AG09309 (cell line): ENCODE results near the gene SLC5A6.

Experiments
- DNase-seq: peaks from one replicate; pipeline ENCODE4 v3.0.0-alpha.2; 2010; ENCODE audit warnings: low read depth
- H3K4me3 ChIP-seq: 2 replicates; pipeline ENCODE4 v1.5.1; 2011; ENCODE audit warnings: mild to moderate bottlenecking, low read depth, low read length, moderate library complexity; ENCODE audit not compliant: control insufficient read depth
- TF ChIP-seq, protein P1 (sequence below): IDR thresholded peaks from 2 replicates; pipeline ENCODE4 v1.5.1; 2011; ENCODE audit warnings: mild to moderate bottlenecking, low read depth, low read length, inconsistent platforms; ENCODE audit not compliant: insufficient read depth, control insufficient read depth; ENCODE audit errors: missing control alignments

SLC5A6 gene

DNA sequence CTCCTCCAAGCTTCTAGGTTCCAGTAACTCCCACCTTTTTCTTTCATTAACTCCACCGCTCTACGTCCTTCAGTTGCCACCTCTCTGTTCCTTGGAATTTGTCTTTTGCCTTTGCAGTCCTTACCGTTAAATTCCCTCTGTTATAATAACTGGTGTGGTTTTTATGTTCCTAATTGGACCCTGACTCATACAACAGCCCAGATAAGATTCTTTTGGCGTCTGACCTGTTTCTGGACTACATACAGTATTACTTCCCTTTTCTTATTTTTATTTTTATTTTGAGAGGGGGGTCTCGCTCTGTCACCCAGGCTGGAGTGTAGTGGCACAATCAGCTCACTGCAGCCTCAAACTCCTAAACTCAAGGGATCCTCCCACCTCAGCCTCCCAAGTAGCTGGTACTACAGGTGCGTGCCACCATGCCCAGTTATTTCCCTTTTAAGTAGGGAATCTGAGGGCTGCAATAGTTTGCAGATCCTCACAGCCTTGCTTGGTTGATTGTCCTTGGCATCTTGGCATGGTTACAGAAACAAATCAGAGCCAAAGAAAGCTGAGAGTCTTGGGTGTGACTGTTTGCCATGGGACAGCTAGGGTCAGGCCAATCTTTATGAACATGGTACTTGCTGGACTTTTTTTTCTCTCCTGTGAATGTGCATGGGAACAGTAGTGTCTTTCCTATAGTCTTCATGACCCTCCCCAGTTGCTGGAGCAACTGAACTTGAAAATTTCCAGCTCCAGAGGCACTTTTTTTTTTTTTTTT lies 41.3 kb downstream of the SLC5A6 start:
- no peak for DNase-seq
- H3K4me3 ChIP-seq: no peak overlapping the region
- TF ChIP-seq, protein P1, sequence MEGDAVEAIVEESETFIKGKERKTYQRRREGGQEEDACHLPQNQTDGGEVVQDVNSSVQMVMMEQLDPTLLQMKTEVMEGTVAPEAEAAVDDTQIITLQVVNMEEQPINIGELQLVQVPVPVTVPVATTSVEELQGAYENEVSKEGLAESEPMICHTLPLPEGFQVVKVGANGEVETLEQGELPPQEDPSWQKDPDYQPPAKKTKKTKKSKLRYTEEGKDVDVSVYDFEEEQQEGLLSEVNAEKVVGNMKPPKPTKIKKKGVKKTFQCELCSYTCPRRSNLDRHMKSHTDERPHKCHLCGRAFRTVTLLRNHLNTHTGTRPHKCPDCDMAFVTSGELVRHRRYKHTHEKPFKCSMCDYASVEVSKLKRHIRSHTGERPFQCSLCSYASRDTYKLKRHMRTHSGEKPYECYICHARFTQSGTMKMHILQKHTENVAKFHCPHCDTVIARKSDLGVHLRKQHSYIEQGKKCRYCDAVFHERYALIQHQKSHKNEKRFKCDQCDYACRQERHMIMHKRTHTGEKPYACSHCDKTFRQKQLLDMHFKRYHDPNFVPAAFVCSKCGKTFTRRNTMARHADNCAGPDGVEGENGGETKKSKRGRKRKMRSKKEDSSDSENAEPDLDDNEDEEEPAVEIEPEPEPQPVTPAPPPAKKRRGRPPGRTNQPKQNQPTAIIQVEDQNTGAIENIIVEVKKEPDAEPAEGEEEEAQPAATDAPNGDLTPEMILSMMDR: no peak

DNA sequence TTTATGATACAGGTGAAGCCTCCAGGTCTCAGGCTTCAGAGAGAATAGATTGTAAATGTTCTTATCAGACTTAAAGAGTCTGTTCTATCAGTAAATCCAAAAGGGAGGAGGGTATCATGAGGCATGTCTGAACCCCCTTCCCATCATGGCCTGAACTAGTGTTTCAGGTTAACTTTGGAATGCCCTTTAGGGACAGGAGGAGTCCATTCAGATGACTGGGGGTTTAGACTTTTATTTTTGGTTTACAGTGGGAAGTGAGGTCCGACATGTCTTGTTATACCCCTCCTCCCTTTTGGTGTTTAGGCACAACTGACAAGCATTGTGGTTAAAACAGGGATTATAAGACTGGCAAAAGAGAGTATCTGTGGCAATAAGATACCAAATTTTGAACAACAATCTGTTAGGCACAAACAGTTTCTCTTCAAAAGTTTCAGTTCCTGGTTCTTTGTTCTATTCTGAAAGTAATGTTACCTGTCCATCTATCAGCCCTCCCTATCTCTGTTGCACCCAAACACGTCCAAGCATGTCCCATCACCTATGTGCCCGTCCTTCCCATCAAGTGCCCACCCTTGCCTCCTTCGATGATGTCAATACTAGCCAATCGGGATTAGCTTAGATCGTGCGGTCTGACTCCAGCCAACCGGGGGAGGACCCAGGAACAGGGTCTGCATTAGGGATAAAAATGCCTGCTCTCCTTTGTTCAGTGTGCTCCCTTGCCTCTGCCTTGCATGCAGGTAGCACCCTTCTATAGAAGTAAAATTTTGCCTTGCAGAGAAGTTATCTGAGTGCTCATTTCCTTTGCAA lies 46.9 kb downstream of the SLC5A6 start:
- TF ChIP-seq, protein P1: no peak
- no peak for DNase-seq
- H3K4me3 ChIP-seq: no peak overlapping the region

DNA sequence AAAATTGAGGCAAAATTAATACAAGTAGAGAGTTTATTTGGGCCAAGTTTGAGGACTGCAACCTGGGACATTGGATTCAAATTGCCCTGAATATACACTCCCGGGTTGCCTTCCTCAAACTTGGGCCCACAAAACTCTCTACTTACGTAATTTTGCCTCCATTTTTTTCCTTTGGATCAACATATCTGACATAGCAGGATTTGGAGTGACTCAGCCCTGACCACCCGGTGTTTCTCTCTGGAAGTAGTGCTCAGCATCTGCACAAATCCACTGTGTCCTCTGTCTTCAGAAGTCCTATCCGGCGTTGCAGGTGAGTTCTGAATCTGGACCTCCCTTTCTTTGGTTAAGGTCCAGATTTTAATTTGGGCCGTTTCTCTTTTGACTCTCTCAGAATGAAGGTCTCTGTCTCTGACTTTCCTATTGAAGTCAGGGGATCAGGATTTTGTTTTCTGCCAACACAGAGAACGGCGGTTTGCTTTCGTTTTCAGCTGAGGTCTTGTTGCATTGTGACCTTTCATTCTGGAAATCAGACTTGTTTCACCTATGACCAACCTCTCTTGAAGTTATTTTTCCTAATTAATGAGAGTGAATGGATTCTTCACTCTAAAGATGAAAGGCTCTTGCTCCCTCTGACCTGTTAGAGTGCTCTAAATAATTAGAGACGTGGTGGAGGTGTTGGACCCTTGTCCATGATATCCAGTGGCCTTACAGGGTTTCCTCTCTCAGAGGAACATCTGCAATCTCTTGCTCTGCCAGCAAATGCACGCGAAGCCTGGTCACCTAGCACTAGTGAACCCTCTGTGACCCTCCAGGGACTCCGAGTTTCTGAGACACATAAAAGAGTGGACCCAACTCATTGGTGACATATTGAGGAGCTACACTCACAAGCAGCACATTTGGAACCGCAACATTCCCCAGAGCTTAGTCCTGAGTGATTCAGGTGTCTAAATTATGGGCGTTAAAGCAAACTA lies 49.6 kb downstream of the SLC5A6 start:
- DNase-seq: no peak
- TF ChIP-seq, protein P1: no peak
- no peak overlapping the region for H3K4me3 ChIP-seq

DNA sequence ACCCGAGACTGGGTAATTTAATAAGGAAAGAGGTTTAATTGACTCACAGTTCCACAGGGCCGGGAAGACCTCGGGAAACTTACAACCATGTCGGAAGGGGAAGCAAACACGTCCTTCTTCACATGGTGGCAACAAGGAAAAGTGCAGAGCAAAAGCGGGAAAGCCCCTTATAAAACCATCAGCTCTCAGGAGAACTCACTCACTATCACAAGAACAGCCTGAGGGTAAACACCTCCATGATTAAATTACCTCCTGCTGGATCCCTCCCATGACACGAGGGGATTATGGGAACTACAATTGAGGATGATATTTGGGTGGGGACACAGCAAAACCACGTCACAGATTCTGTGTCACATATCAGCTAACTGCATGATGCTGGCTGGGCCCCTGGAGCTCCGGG lies 51.9 kb downstream of the SLC5A6 start:
- H3K4me3 ChIP-seq: no peak overlapping the region
- TF ChIP-seq, protein P1: no peak
- no peak for DNase-seq

DNA sequence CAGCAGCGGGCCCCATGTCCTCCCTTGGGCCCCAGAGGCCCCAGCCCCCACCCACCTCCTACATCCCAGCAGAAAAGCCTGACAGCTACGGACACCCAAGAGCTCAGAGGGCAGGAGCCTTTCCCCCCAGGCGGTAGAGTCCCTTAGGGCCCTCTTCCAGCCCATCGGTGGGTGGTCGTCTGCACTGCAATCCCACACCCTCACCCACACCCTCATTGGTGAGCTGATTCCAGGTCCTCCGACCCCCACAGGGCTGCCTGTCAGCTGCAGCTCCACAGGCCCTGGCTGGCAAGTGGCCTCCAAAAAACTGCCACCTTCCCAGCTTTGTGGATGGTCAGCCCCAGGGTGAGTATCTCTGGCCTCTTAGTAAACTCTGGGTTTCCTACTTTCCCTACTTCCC lies 52.8 kb downstream of the SLC5A6 start:
- no peak for DNase-seq
- TF ChIP-seq, protein P1: no peak
- H3K4me3 ChIP-seq: no peak overlapping the region

DNA sequence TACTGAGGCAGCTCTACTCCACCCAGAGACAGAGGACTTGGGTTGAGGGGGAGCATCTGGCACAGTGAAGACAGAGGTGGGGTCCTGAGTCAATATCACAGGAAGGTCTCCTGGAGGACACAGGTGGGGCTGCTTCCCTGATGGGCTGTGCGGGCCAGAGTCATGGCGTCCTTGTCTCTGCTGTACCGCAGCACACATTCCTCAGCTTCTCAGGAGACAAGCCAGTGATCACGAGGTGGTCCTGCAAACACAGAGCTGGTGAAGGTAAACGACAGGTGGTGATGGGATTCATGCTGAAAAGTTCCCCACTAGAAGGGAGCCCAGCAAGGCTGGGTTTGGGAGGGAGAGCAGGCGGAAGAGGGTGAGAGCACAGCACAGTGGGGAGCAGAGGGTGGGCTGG lies 53.6 kb downstream of the SLC5A6 start:
- TF ChIP-seq, protein P1: no peak
- no peak for DNase-seq
- no peak overlapping the region for H3K4me3 ChIP-seq
